Measurements from ENCODE around the gene CHERP.
A peak's percentile ranks its signal among the peaks of the same experiment; 100 is the strongest.
"Not testable (repeated sequence)": the region's sequence is repeated elsewhere in the genome, so short reads cannot be mapped to it uniquely, and the experiment has no call there.

The CHERP gene

DNA sequence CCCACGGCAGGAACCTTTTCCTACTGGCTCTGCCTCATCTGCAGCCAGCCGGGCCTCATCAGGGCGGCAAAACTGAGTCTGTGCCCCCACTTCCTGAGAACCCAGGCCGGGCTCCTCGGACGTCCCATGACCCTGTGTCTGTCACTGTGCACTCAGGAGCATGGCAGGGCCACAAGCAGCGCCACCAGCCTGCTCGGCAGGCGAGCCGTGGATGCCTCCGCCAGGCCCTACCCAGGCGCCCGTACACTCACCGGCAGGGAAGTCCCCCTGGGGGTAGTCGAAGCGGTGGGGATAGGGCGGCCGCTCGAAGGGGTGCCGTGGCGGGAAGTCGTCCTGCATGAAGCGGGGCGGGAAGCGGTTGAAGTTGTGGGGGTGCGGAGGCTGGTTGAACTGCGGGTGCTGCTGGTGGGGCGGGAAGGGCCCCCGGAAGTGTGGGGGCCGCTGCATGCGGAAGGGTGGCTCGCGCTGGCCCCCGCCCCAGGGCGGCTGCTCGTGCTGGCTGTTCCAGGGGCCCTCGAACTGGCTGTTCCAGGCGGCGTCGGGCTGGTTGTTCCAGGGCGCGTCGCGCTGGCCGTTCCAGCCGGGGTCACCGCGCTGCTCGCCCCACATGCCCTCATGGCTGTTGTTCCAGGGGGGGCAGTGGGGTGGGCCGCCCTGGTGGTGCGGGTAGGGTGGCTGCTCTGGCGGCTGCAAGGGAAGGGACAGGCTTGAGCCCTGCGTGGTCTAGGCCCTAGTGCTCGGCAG lies 17.1 kb downstream of the CHERP start:
- H3K27me3 Mint-ChIP-seq = no peaks in the 10 kb centered on the region
- no peak overlapping the region for H3K27ac Mint-ChIP-seq
- H3K4me3 Mint-ChIP-seq = no peak overlapping the region
- no peaks in the 10 kb centered on the region for H3K9me3 Mint-ChIP-seq
- DNase-seq (ENCODE audit: low spot score in 2 of 2) (no peak), ATAC-seq (ENCODE audit: low read depth) (no peak)
- no peaks in the 10 kb centered on the region for H3K4me1 Mint-ChIP-seq
- peaks cover 32% of the 10 kb centered on the region for H3K36me3 Mint-ChIP-seq

GRCh38 chr19:16522559-16523377 lies 19.5 kb downstream of the CHERP start:
- peaks cover 39% of the 10 kb centered on the region for H3K36me3 Mint-ChIP-seq
- no peak for DNase-seq (ENCODE audit: low spot score in 2 of 2)

GRCh38 chr19:16521715-16522289 lies 20.4 kb downstream of the CHERP start:
- no peaks in the 10 kb centered on the region for H3K9me3 Mint-ChIP-seq
- H3K27ac Mint-ChIP-seq = no peak overlapping the region
- H3K4me3 Mint-ChIP-seq = no peak overlapping the region
- no peaks in the 10 kb centered on the region for H3K27me3 Mint-ChIP-seq
- ATAC-seq (ENCODE audit: low read depth) (no peak), DNase-seq (ENCODE audit: low spot score in 2 of 2) (no peak)
- peaks cover 41% of the 10 kb centered on the region for H3K36me3 Mint-ChIP-seq
- no peaks in the 10 kb centered on the region for H3K4me1 Mint-ChIP-seq

More at GRCh38 chr19:16522559-16523377, 19.5 kb downstream of the CHERP start:
- ATAC-seq (ENCODE audit: low read depth) = no peak
- no peak overlapping the region for H3K4me3 Mint-ChIP-seq
- H3K4me1 Mint-ChIP-seq = no peaks in the 10 kb centered on the region
- no peaks in the 10 kb centered on the region for H3K9me3 Mint-ChIP-seq
- no peaks in the 10 kb centered on the region for H3K27me3 Mint-ChIP-seq
- no peak overlapping the region for H3K27ac Mint-ChIP-seq

- no peak overlapping the region for H3K27ac Mint-ChIP-seq
- DNase-seq (ENCODE audit: low spot score in 2 of 2) = no peak
- no peak for ATAC-seq (ENCODE audit: low read depth)
- no peaks in the 10 kb centered on the region for H3K9me3 Mint-ChIP-seq
- no peak overlapping the region for H3K4me3 Mint-ChIP-seq
- no peaks in the 10 kb centered on the region for H3K27me3 Mint-ChIP-seq
- no peaks in the 10 kb centered on the region for H3K4me1 Mint-ChIP-seq
- H3K36me3 Mint-ChIP-seq = peaks cover 42% of the 10 kb centered on the region
Measured at GRCh38 chr19:16520986-16521624, 21.1 kb downstream of the CHERP start.

DNA sequence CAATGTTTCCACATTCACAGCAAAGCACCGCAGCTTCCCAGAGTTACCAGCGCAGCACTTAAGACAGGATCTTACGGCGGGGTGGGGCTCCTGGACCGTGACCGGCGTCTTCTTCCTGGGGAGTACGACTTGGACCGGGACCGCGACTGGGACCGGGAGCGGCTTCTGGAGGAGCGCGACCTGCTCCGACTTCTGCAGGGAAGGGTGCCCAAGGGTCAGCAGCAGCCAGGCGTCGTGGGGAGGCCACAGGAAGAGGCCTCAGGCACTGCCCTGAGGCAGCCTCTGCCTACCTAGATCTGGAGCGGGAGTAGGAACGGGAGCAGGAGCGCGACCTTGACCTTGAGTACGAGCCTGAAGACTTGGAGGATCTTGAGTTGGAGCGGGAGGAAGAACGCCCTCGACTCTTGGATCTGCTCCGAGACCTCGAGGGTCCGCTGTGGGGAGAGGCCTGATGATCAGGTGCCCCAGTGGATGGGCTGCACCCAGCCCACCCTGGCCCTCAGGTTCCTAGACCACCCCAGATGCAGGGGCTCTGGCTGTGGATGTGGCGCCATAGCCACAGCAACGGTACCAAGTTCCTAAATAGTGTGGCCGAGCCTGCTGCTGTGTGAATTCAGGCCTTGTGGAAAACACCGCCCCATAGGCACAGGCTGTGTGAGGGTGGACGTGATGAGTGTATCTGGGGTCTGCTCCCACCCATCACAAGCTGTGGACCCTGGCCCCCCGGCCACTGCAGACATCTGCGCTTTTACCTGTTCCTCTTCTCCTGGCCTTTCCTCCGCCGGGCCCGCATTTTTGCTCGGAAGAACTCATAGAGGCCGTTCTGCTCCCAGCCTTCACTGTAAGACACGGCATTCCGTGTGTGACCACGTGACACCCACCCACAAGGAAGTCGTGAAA lies 21.9 kb downstream of the CHERP start:
- Mint-ChIP-seq H3K9me3 (no peaks in the 10 kb centered on the region), H3K27ac (no peak overlapping the region), H3K36me3 (peaks cover 42% of the 10 kb centered on the region), H3K4me1 (no peaks in the 10 kb centered on the region), H3K4me3 (no peak overlapping the region), H3K27me3 (no peaks in the 10 kb centered on the region)
- no peak for ATAC-seq (ENCODE audit: low read depth)
- no peak for DNase-seq (ENCODE audit: low spot score in 2 of 2)

GRCh38 chr19:16519230-16519687 lies 23.0 kb downstream of the CHERP start:
- Mint-ChIP-seq H3K4me3 (no peak overlapping the region), H3K4me1 (no peaks in the 10 kb centered on the region), H3K27ac (no peak overlapping the region), H3K27me3 (no peaks in the 10 kb centered on the region), H3K9me3 (no peaks in the 10 kb centered on the region), H3K36me3 (peaks cover 41% of the 10 kb centered on the region)
- DNase-seq (ENCODE audit: low spot score in 2 of 2) = no peak
- ATAC-seq (ENCODE audit: low read depth) = no peak

DNA sequence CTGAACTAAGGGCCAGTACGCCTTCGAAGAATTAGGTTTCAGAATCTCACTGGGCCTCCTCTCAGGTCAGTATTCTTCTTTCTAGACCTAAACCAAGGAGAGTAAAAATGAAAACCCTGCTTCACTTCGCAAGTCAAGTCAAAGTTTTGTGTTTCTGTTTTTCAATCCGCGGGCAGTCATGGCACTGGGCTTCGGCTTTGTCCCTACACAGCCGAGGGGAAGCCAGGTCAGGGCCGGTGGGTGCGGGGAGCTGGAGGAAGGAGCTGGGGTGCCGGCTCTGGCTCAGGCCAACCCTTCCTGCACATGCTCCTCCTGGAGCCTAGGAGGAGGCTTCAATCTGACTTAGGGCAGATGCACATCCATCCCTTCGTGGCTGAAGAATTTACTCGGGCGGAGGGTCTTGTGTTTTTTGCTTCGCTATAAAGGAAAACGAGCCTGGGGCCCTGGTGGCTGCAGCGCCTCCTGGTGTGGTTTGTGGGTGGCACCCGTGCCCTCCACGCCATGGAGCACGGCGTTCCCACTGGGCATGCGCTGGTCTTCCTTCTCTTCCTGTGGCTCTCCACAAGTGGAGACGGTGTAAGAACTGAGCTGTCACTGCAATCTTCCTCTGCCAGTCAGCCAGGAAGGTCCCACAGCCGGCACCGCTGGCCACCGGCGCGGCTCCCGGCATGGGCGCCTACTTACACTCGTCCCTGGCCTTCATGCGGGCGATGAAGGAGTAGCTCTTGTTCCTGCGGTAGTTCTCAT lies 23.6 kb downstream of the CHERP start:
- H3K4me3 Mint-ChIP-seq = no peak overlapping the region

GRCh38 chr19:16518061-16518460 lies 24.2 kb downstream of the CHERP start:
- no peaks in the 10 kb centered on the region for H3K27me3 Mint-ChIP-seq
- H3K4me3 Mint-ChIP-seq = no peak overlapping the region
- no peaks in the 10 kb centered on the region for H3K4me1 Mint-ChIP-seq
- no peaks in the 10 kb centered on the region for H3K9me3 Mint-ChIP-seq
- H3K27ac Mint-ChIP-seq = no peak overlapping the region
- H3K36me3 Mint-ChIP-seq = peaks cover 33% of the 10 kb centered on the region
- DNase-seq (ENCODE audit: low spot score in 2 of 2) (no peak), ATAC-seq (ENCODE audit: low read depth) (no peak)

More for the DNA sequence above, 23.6 kb downstream of the CHERP start:
- Mint-ChIP-seq H3K9me3 (no peaks in the 10 kb centered on the region), H3K27ac (no peak overlapping the region), H3K4me1 (no peaks in the 10 kb centered on the region), H3K36me3 (peaks cover 36% of the 10 kb centered on the region), H3K27me3 (no peaks in the 10 kb centered on the region)
- ATAC-seq (ENCODE audit: low read depth) (no peak), DNase-seq (ENCODE audit: low spot score in 2 of 2) (no peak)

- no peaks in the 10 kb centered on the region for H3K9me3 Mint-ChIP-seq
- DNase-seq (ENCODE audit: low spot score in 2 of 2) (no peak), ATAC-seq (ENCODE audit: low read depth) (no peak)
Measured at GRCh38 chr19:16516923-16517610, 25.2 kb downstream of the CHERP start.

GRCh38 chr19:16516381-16516780 lies 25.9 kb downstream of the CHERP start:
- H3K4me3 Mint-ChIP-seq = no peak overlapping the region
- H3K27ac Mint-ChIP-seq = peak overlapping the region; percentile 55
- no peak for DNase-seq (ENCODE audit: low spot score in 2 of 2)
- H3K9me3 Mint-ChIP-seq = no peaks in the 10 kb centered on the region
- H3K36me3 Mint-ChIP-seq = peaks cover 35% of the 10 kb centered on the region
- no peak for ATAC-seq (ENCODE audit: low read depth)
- H3K27me3 Mint-ChIP-seq = no peaks in the 10 kb centered on the region
- no peaks in the 10 kb centered on the region for H3K4me1 Mint-ChIP-seq

More at GRCh38 chr19:16516923-16517610, 25.2 kb downstream of the CHERP start:
- Mint-ChIP-seq H3K36me3 (peaks cover 31% of the 10 kb centered on the region), H3K4me3 (no peak overlapping the region), H3K4me1 (no peaks in the 10 kb centered on the region), H3K27ac (peak overlapping the region; percentile 55), H3K27me3 (no peaks in the 10 kb centered on the region)

DNA sequence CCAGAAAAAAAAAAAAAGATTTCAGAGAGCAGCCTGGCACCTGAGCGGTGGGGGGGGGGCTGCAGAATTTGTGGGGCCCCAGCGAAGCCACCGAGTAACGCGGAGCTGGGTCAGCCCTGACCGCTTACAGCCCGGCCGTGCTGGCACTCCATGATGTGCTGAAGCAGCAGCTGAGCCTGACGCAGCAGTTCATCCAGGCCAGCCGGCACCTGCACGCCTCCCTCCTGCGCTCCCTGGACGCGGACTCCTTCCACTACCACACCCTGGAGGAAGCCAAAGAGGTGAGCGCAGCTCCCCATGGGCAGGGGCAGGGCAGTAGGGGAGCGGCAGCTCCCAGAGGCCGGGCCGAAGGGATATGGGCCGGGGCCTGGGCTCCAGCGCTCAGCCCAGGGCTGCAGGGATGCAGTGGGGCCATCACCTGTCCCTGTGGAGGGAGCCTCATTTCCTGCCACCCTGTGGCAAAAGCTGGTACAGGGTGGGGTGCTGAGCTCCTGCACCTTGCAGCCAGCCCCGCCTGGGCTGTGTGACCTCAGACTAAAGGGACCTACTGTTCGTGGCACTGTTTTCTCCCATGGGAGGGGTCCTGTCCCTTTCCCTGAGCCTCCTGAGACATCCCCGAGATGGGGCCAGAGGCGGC lies 27.7 kb downstream of the CHERP start:
- Mint-ChIP-seq H3K27ac (no peak overlapping the region), H3K9me3 (no peaks in the 10 kb centered on the region), H3K4me3 (no peak overlapping the region), H3K27me3 (no peaks in the 10 kb centered on the region), H3K4me1 (no peaks in the 10 kb centered on the region), H3K36me3 (peaks cover 24% of the 10 kb centered on the region)
- no peak for DNase-seq (ENCODE audit: low spot score in 2 of 2)
- ATAC-seq (ENCODE audit: low read depth) = no peak

DNA sequence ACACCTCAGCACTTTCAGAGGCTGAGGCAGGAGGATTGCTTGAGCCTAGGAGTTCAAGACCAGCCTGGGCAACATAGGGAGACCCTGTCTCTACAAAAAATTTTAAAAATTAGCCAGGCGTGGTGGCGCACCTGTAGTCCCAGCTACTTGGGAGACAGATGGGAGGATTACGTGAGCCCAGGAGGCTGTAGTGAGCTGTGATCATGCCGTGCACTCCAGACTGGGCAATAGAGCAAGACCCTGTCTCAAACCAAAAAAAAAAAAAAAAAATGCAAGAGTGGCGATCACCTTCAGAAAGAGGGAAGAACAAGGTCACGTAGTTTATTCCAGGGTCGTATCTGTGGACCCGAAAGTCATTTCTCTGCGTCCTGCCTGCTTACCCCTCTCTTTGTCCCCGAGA lies 29.6 kb downstream of the CHERP start:
- DNase-seq (ENCODE audit: low spot score in 2 of 2); H3K4me1 Mint-ChIP-seq; H3K9me3 Mint-ChIP-seq; H3K27ac Mint-ChIP-seq; H3K4me3 Mint-ChIP-seq; ATAC-seq (ENCODE audit: low read depth); H3K27me3 Mint-ChIP-seq: not testable (repeated sequence)
- H3K36me3 Mint-ChIP-seq = peaks cover 19% of the 10 kb centered on the region
